Retinal pigment epithelial cell (primary cell): ENCODE measurements around the gene RFLNA.

Experiments
- DNase-seq: peaks from one replicate; pipeline ENCODE4 v3.0.0-alpha.2; 2010; ENCODE audit warnings: low read depth
- H3K4me3 ChIP-seq: 2 replicates; pipeline ENCODE4 v1.5.1; 2011; ENCODE audit warnings: mild to moderate bottlenecking, low read length, control low read depth, moderate library complexity
- CTCF ChIP-seq: conservative IDR thresholded peaks from 2 replicates; pipeline ENCODE4 v1.5.1; 2011; ENCODE audit warnings: low read depth, low read length, control low read depth, inconsistent platforms

RFLNA gene

GRCh38 chr12:124344022-124344421 is 49.1 kb downstream of the RFLNA start:
- TF ChIP-seq CTCF = no peak
- no peak overlapping the region for H3K4me3 ChIP-seq
- no peak for DNase-seq

- no peak for DNase-seq
- no peak overlapping the region for H3K4me3 ChIP-seq
- TF ChIP-seq CTCF = no peak
These were observed 49.6 kb downstream of the RFLNA start for GRCh38 chr12:124344526-124344925.

GRCh38 chr12:124345795-124346194 is 50.9 kb downstream of the RFLNA start:
- TF ChIP-seq CTCF = no peak
- no peak for DNase-seq
- H3K4me3 ChIP-seq = no peak overlapping the region

GRCh38 chr12:124346425-124347168 is 51.7 kb downstream of the RFLNA start:
- TF ChIP-seq CTCF = no peak
- no peak for DNase-seq

GRCh38 chr12:124347335-124347734 is 52.4 kb downstream of the RFLNA start:
- TF ChIP-seq CTCF = no peak
- no peak overlapping the region for H3K4me3 ChIP-seq
- DNase-seq = no peak

More at GRCh38 chr12:124346425-124347168, 51.7 kb downstream of the RFLNA start:
- H3K4me3 ChIP-seq = no peak overlapping the region

GRCh38 chr12:124347805-124348658 is 53.1 kb downstream of the RFLNA start:
- no peak overlapping the region for H3K4me3 ChIP-seq
- TF ChIP-seq CTCF = peak; percentile 52
- no peak for DNase-seq
